Activated CD4-positive, alpha-beta T cell treated with anti-CD3 and anti-CD28 coated beads, Interleukin-2, amount 50 U/mL, for 24 hours (primary cell): ENCODE measurements around the gene PC.

Experiments used
- DNase-seq, 2 donors: peaks; one replicate each; pipeline ENCODE4 v3.0.0-alpha.2; 2020; ENCODE audit warnings: low read depth in 1 of 2, low spot score in 1 of 2

The PC gene

DNA sequence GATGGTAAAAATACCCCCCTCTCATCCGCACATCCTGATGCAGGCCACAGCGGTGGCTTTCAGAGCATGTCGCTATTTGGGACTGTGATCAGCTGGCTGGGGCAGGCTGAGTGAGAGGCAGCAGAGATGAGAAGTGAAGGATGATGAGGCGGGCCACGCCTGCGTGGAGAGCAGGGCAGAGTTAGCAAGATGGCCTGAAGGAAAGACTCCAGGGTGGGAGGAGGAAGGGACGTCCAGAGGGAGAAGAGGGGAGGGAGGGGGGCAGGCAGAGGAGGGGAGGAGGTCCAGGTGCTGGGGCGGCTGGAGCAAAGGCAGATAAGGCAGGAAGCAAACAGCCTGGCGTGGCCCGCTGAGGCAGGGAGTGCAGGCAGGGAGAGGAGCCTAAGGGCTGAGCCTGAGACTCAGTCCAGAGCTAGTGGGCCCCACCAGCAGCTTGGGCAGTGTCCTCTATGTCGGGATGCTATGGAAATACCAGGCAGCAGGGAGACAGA is 72.2 kb downstream of the PC start:
- no peak for DNase-seq

DNA sequence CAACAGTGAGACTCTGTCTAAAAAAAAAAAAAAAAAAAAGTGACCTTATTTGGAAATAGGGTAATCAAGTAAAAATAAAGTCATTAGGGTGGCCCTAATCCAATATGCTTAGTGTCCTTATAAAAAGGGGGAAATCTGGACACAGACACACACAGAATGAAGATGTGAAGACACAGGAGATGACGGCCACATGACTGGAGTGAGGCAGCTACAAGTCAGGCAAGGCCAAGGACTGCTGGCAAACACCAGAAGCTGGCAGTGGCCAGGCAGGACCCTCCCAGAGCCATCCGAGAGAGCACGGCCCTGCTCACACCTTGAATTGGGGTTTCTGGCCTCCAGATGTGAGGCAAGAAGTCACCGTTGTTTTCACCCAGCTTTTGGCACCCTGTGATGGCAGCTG is 72.7 kb downstream of the PC start:
- DNase-seq, result no peak

DNA sequence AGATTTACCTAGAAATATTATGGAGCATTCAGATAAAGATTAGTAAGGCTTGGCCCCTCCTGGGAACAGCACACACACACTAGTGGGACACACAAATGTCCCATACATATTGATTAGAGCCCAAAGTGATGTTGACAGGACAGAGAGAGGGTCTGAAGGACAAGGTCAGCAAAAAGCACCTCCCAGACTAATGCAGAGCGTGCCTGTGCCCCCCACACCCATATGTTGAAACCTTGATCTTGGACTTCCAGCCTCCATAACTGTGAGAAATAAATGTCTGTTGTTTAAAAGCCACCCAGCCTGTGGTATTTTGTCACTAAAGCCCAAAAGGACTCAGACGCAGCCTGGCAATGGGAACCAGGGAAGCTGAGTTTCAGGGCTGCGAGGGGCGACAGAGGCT is 73.7 kb downstream of the PC start:
- no peak for DNase-seq

- peak; percentile 26 to 41 for DNase-seq
These were observed 74.9 kb downstream of the PC start for GRCh38 chr11:66883016-66883965.

- no peak for DNase-seq
These were observed 75.6 kb downstream of the PC start for GRCh38 chr11:66882561-66883015.

- no peak for DNase-seq
These were observed 76.2 kb downstream of the PC start for GRCh38 chr11:66881927-66882452.

- DNase-seq, result no peak
These were observed 76.7 kb downstream of the PC start for GRCh38 chr11:66881451-66881835.

DNA sequence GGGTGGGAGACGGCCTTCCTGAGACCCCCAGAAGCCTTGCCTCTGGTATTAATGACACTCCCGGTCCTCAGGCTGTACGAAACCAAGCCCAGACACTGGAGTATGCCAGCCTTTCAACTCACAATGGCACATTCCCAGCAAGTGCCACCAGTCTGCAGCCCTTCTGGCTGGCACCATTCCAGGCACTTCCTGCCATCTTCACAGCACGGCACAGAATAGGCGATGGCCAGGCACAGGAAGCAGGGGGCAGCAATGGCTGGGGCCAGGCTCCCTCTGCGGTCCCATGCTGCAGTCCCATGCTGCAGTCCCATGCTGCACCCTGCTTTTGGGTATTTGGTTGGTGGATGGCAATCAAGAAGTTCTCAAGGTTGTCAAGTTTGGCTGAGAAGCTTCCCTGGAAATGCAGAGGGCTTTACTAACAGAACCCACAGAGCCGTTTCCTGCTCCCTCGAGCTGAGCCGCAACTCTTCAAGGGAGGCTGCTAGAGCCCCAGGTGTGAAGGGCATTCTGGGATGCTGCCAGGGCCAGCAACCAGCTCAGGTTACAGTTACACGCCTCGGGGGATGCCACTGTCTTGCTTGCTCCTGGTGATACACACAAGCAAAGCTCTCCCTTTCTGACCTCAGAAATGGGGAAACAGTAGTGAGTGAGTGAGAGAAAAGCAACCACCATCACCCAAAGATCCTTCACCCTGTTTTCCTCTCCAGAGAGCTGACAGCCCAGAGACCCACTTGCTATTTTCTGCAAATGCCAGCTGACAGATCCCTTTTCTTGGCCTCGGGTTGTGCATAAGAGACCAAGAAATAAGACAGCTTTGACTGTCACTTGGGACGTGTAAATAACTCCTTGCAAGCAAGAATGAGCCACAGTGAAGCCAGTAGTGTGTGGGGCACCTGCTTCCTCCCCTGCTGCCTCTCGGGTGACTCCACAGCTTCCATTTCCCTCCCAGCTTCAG is 77.4 kb downstream of the PC start:
- DNase-seq, result no peak

GRCh38 chr11:66879999-66880398 is 78.2 kb downstream of the PC start:
- no peak for DNase-seq

DNA sequence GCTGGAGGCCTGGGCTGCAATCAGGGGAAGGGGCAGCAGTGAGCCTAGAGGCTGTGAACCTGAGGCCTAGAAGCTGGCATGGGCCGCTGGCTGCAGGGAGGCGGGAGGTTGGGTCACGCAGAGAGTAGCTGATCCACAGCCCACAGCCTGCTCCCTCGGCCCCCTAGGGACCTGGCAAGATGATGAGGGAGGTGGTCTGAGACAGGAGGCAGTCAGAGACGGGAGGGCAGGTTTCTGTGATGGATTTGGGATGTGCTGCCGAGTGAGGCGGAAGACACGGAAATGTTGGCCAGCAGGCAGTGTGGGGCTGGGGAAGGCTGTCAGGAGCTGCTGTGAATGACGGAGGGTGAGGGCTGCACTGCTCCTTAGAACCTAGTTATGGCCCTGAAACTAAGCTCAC is 78.6 kb downstream of the PC start:
- DNase-seq, result no peak

DNA sequence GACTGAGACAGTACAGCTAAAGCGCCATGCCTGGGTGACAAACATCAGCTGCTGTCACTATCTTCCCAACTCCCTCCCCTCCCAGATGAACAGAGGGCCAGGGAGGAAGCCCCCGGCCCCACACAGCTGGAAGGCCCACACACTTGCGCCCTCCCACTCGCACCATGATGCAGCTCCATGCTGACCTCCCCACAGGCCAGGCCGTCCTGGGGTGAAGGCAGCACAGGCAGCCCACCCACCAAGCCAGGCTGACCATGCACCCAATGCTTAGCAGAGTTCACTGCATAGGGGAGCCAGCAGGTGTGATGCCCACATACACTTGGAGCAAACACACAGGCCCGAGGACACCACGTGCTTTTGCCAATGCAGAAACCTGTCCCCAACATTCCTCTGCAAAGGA is 79.2 kb downstream of the PC start:
- DNase-seq, result no peak

- no peak for DNase-seq
These were observed 79.7 kb downstream of the PC start for GRCh38 chr11:66878474-66878873.

GRCh38 chr11:66877588-66878385 is 80.4 kb downstream of the PC start:
- DNase-seq, result no peak

DNA sequence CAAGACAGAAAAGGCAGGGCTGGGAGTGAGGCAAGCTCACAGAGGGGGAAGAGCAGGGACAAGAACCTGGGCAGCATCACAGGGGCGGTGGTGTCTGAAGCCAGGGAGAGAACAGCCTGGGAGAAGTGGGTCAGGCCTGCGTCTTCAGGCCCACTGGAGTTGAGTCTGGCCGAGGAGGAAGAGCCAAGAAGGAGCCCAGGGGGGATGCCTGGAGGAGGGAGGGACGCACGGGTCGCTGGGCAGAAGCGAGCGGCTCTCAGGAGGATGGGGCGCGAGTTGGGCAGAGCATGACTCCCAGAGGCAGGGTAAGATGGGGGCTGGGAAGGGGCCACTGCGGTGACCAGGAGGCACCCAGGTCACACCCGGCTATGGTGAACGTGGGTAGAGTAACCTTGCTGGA is 82.8 kb downstream of the PC start:
- DNase-seq, result no peak

- no peak for DNase-seq
These were observed 84.0 kb downstream of the PC start for GRCh38 chr11:66874232-66874631.

DNA sequence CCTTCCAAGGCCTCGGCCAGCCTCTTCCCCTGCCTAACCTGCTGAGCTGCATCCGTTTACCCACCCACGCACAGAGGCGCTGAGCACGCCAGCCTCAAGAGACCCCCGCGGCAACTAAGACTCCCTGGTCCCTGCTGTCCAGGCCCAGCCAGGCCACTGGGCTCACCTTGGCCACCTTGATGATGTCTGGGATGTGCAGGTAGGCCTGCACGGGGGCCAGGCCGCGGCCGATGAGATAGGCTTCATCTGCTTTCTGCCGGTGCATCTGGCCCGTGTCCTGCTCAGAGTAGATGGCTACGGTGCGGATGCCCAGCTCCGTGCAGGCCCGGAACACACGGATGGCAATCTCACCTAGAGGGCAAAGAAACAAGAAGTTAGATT is 86.7 kb downstream of the PC start:
- DNase-seq, result no peak

- no peak for DNase-seq
These were observed 87.3 kb downstream of the PC start for GRCh38 chr11:66870616-66871520.

DNA sequence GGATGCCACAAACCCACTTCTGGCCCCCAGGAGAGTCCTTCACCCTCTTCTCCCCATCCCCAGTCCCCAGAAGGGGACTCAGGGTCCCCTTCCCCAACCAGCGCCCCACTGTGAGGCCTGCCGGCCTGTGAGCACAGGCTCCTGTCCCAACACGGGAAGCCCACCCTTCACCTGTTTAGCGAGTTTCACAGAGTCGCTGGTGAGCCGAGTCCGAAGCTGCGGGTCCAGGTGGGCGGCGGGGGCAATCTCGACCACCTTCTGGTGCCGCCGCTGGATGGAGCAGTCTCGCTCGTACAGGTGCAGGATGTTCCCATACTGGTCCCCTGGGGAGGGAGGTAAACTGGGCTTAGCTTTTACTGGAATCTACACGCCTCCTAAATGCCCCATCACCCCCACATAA is 88.1 kb downstream of the PC start:
- no peak for DNase-seq

GRCh38 chr11:66869567-66869870 is 88.7 kb downstream of the PC start:
- DNase-seq, result no peak
